SK-N-SH (cell line): ENCODE data around the gene HSD17B11. TPM values are rescaled to one million over a fixed set of nuclear protein-coding genes. Genes with fewer than 3 reads are reported as not detected.

Experiments used
- CTCF ChIA-PET: fragments of 300-600, 350-600 bp; formaldehyde crosslinking; extraction: SDS; loops from one replicate; lab custom pipeline; 2021; lab: Yijun Ruan, JAX
- POLR2A ChIA-PET: fragments of 350-600 bp; sonication (Branson Sonifier 250); formaldehyde crosslinking; extraction: SDS; loops from one replicate; lab custom pipeline; 2020; ENCODE audit warnings: antibody characterized with exemption, inconsistent platforms; lab: Yijun Ruan, JAX
- DNase-seq: peaks from one replicate; pipeline ENCODE4 v3.0.0; 2012
- H2AFZ ChIP-seq: fragments of 200-600 bp; sonication (generic); 2 replicates; pipeline ENCODE4 v1.8.1; 2016; ENCODE audit warnings: antibody characterized with exemption, mild to moderate bottlenecking, low read depth
- H3F3A ChIP-seq: fragments of 200-600 bp; sonication (generic); replicated peaks from 2 replicates; pipeline ENCODE3; 2016; ENCODE audit warnings: antibody characterized with exemption, mild to moderate bottlenecking; ENCODE audit not compliant: insufficient read depth
- H3K27ac ChIP-seq, 2 experiments: fragments of 200-500 bp in 1 of 2; fragments of 200-600 bp in 1 of 2; sonication (Bioruptor generic) in 1 of 2; sonication (generic), shearing (Covaris generic) in 1 of 2; 2 replicates each; pipeline versions ENCODE4 v1.5.1 to v1.6.1; 2014 to 2016; ENCODE audit warnings: low read depth in 2 of 2, inconsistent platforms in 1 of 2, low read length in 1 of 2, mild to moderate bottlenecking in 1 of 2, mixed read lengths in 1 of 2
- H3K27me3 ChIP-seq: fragments of 200-600 bp; sonication (generic), shearing (Covaris generic); 2 replicates; pipeline ENCODE4 v1.6.1; 2016; ENCODE audit warnings: mixed run types; ENCODE audit not compliant: insufficient read depth
- H3K36me3 ChIP-seq, 2 experiments: fragments of 200-500 bp in 1 of 2; fragments of 200-600 bp in 1 of 2; sonication (Bioruptor generic) in 1 of 2; sonication (generic) in 1 of 2; replicated peaks in 1 of 2; 2 replicates each; pipeline versions ENCODE3 to v1.5.1; 2014 to 2016; ENCODE audit warnings: low read length in 1 of 2, mild to moderate bottlenecking in 1 of 2; ENCODE audit not compliant: insufficient read depth in 2 of 2, control insufficient read depth in 1 of 2
- H3K4me1 ChIP-seq, 2 experiments: fragments of 200-500 bp in 1 of 2; fragments of 200-600 bp in 1 of 2; sonication (Bioruptor generic) in 1 of 2; sonication (generic), shearing (Covaris generic) in 1 of 2; 2 replicates each; pipeline versions ENCODE4 v1.5.1 to v1.6.1; 2014 to 2016; ENCODE audit warnings: low read depth in 1 of 2, low read length in 1 of 2, mixed run types in 1 of 2; ENCODE audit not compliant: insufficient read depth in 2 of 2, control insufficient read depth in 1 of 2
- H3K4me2 ChIP-seq: fragments of 200-600 bp; sonication (generic), shearing (Covaris generic); 2 replicates; pipeline ENCODE4 v1.6.1; 2017; ENCODE audit warnings: mixed run types
- H3K4me3 ChIP-seq, 2 experiments: fragments of 200-500 bp in 1 of 2; fragments of 200-600 bp in 1 of 2; sonication (Bioruptor generic) in 1 of 2; sonication (generic), shearing (Covaris generic) in 1 of 2; 2 replicates each; pipeline versions ENCODE4 v1.5.1 to v1.8.1; 2014 to 2016; ENCODE audit warnings: low read depth in 2 of 2, inconsistent platforms in 1 of 2, low read length in 1 of 2, mild to moderate bottlenecking in 1 of 2, mixed read lengths in 1 of 2, moderate library complexity in 1 of 2
- H3K79me2 ChIP-seq: fragments of 200-600 bp; sonication (generic); 2 replicates; pipeline ENCODE4 v1.8.1; 2017; ENCODE audit warnings: mild to moderate bottlenecking; ENCODE audit not compliant: insufficient read depth
- H3K9ac ChIP-seq: fragments of 200-600 bp; sonication (generic); 2 replicates; pipeline ENCODE4 v1.6.1; 2017; ENCODE audit warnings: mixed run types
- H3K9me2 ChIP-seq: fragments of 200-600 bp; sonication (generic); 2 replicates; pipeline ENCODE4 v1.6.1; 2017; ENCODE audit warnings: mixed run types
- H3K9me3 ChIP-seq: fragments of 200-600 bp; sonication (generic); 2 replicates; pipeline ENCODE4 v1.6.1; 2017; ENCODE audit warnings: mixed run types, mild to moderate bottlenecking, moderate library complexity
- H4K20me1 ChIP-seq: fragments of 200-600 bp; sonication (generic); 2 replicates; pipeline ENCODE4 v1.6.1; 2017; ENCODE audit warnings: mild to moderate bottlenecking, mixed run types; ENCODE audit not compliant: insufficient read depth
- CHD2 ChIP-seq: fragments of 150-350 bp; IDR thresholded peaks from 2 replicates; pipeline ENCODE4 v1.6.1; 2018; ENCODE audit warnings: low read length; ENCODE audit not compliant: partially characterized antibody
- EP300 ChIP-seq, 2 experiments: IDR thresholded peaks; 2 replicates each; pipeline versions ENCODE4 v1.4.0 to v1.6.1; 2012; ENCODE audit warnings: borderline replicate concordance in 1 of 2, low read depth in 1 of 2, low read length in 1 of 2
- EZH2phosphoT487 ChIP-seq: fragments of 200-600 bp; sonication (generic); IDR thresholded peaks from 2 replicates; pipeline ENCODE4 v1.6.1; 2017; ENCODE audit warnings: low read depth, mixed run types, mild to moderate bottlenecking, antibody characterized with exemption, moderate library complexity, borderline replicate concordance
- IRF3 ChIP-seq: fragments of 150-350 bp; IDR thresholded peaks from 2 replicates; pipeline ENCODE4 v1.6.1; 2016; ENCODE audit warnings: mild to moderate bottlenecking, low read depth, low read length
- JUND ChIP-seq: IDR thresholded peaks from 2 replicates; pipeline ENCODE4 v1.4.0; 2012
- MEF2A ChIP-seq: IDR thresholded peaks from 2 replicates; pipeline ENCODE4 v1.4.0; 2012; ENCODE audit warnings: low read depth, borderline replicate concordance
- MXI1 ChIP-seq: IDR thresholded peaks from 2 replicates; pipeline ENCODE4 v1.6.1; 2012; ENCODE audit warnings: mild to moderate bottlenecking, low read depth, low read length, improper control_type of control experiment
- RFX5 ChIP-seq: IDR thresholded peaks from 2 replicates; pipeline ENCODE4 v1.6.1; 2012; ENCODE audit warnings: mild to moderate bottlenecking, improper control_type of control experiment, low read length
- TCF12 ChIP-seq: IDR thresholded peaks from 2 replicates; pipeline ENCODE4 v1.4.0; 2012
- USF2 ChIP-seq: fragments of 150-350 bp; IDR thresholded peaks from 2 replicates; pipeline ENCODE4 v1.6.1; 2017; ENCODE audit warnings: antibody characterized with exemption, low read length, low read depth, borderline replicate concordance
- ZBTB33 ChIP-seq: IDR thresholded peaks from 2 replicates; pipeline ENCODE4 v1.4.0; 2012; ENCODE audit warnings: low read depth, borderline replicate concordance
- WGBS: methylation state at CpG from one replicate; pipeline ENCODE4 v1.1.6; 2017; ENCODE audit warnings: low lambda C conversion rate; 5-methylcytosine and 5-hydroxymethylcytosine counted together
- polyA plus RNA-seq, 3 experiments: library from polyadenylated mRNA; depleted of rRNA; stranded (reverse); fragments of >200 nt; gene quantifications; 2 replicates each; pipeline ENCODE4 v1.2.3, GENCODE V29; 2012
- TF ChIP-seq, protein P1 (sequence below): IDR thresholded peaks from 2 replicates; pipeline ENCODE4 v1.6.1; 2012; ENCODE audit warnings: mild to moderate bottlenecking, low read depth, low read length, moderate library complexity
- TF ChIP-seq, protein P2 (sequence below): fragments of 200-600 bp; sonication (generic); IDR thresholded peaks from 2 replicates; pipeline ENCODE4 v1.6.1; 2017; ENCODE audit warnings: antibody characterized with exemption, mild to moderate bottlenecking, moderate library complexity

Gene HSD17B11
- polyA plus RNA-seq, 1 of the 3 experiments (the other 2 are of a cell fraction): 13.2 TPM

- Histone ChIP-seq H3K27me3 (no peaks in the 10 kb centered on the region), H4K20me1 (no peaks in the 10 kb centered on the region), H2AFZ (no peak overlapping the region), H3K9ac (no peak overlapping the region), H3K9me3 (no peaks in the 10 kb centered on the region), H3K27ac (no peak overlapping the region), H3K4me1 (no peaks in the 10 kb centered on the region), H3K4me3 (no peak overlapping the region), H3K36me3 (peaks cover 4 to 26% of the 10 kb centered on the region in 2 experiments), H3K9me2 (no peaks in the 10 kb centered on the region)
- no peak for DNase-seq
- CTCF ChIA-PET: interaction anchor here (0.8 to 1.6 kb wide), 3 partner anchors 41 to 84 kb away, joined by 3 to 4 read pairs (median 4); no protein-coding TSS in a partner anchor
- TF ChIP-seq, protein P1, sequence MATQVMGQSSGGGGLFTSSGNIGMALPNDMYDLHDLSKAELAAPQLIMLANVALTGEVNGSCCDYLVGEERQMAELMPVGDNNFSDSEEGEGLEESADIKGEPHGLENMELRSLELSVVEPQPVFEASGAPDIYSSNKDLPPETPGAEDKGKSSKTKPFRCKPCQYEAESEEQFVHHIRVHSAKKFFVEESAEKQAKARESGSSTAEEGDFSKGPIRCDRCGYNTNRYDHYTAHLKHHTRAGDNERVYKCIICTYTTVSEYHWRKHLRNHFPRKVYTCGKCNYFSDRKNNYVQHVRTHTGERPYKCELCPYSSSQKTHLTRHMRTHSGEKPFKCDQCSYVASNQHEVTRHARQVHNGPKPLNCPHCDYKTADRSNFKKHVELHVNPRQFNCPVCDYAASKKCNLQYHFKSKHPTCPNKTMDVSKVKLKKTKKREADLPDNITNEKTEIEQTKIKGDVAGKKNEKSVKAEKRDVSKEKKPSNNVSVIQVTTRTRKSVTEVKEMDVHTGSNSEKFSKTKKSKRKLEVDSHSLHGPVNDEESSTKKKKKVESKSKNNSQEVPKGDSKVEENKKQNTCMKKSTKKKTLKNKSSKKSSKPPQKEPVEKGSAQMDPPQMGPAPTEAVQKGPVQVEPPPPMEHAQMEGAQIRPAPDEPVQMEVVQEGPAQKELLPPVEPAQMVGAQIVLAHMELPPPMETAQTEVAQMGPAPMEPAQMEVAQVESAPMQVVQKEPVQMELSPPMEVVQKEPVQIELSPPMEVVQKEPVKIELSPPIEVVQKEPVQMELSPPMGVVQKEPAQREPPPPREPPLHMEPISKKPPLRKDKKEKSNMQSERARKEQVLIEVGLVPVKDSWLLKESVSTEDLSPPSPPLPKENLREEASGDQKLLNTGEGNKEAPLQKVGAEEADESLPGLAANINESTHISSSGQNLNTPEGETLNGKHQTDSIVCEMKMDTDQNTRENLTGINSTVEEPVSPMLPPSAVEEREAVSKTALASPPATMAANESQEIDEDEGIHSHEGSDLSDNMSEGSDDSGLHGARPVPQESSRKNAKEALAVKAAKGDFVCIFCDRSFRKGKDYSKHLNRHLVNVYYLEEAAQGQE: no peak
- TF ChIP-seq EP300 (IDR thresholded peaks at IDR 0.05; ENCODE audit: borderline replicate concordance in 1 of 2, low read depth in 1 of 2, low read length in 1 of 2) (no peak), TCF12 (no peak), JUND (no peak), IRF3 (no peak), RFX5 (no peak), EZH2phosphoT487 (no peak)
- TF ChIP-seq, protein P2, sequence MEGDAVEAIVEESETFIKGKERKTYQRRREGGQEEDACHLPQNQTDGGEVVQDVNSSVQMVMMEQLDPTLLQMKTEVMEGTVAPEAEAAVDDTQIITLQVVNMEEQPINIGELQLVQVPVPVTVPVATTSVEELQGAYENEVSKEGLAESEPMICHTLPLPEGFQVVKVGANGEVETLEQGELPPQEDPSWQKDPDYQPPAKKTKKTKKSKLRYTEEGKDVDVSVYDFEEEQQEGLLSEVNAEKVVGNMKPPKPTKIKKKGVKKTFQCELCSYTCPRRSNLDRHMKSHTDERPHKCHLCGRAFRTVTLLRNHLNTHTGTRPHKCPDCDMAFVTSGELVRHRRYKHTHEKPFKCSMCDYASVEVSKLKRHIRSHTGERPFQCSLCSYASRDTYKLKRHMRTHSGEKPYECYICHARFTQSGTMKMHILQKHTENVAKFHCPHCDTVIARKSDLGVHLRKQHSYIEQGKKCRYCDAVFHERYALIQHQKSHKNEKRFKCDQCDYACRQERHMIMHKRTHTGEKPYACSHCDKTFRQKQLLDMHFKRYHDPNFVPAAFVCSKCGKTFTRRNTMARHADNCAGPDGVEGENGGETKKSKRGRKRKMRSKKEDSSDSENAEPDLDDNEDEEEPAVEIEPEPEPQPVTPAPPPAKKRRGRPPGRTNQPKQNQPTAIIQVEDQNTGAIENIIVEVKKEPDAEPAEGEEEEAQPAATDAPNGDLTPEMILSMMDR: no peak
- TF ChIP-seq, all 33 proteins: peak for 0
- WGBS: 92% methylated on average over 2 of the region's 2 CpGs
- no peak overlapping the region for H3K4me2 ChIP-seq
- peaks cover 70% of the 10 kb centered on the region for H3K79me2 ChIP-seq
- H3F3A ChIP-seq: peaks cover 7% of the 10 kb centered on the region
- POLR2A ChIA-PET: interaction anchor here (0.6 kb wide), 2 partner anchors 318 to 377 kb away, joined by 4 to 6 read pairs; no protein-coding TSS in a partner anchor
Measured at GRCh38 chr4:87382116-87382515, 8.9 kb downstream of the HSD17B11 start.

GRCh38 chr4:87377816-87378215, 13.2 kb downstream of the HSD17B11 start:
- Histone ChIP-seq H3K79me2 (peaks cover 46% of the 10 kb centered on the region), H2AFZ (no peak overlapping the region), H3K27ac (no peak overlapping the region), H3K27me3 (no peaks in the 10 kb centered on the region), H4K20me1 (no peaks in the 10 kb centered on the region), H3K9ac (no peak overlapping the region), H3K9me3 (no peaks in the 10 kb centered on the region), H3K4me2 (no peak overlapping the region), H3F3A (peaks cover 17% of the 10 kb centered on the region), H3K4me3 (no peak overlapping the region), H3K9me2 (no peaks in the 10 kb centered on the region), H3K4me1 (no peaks in the 10 kb centered on the region), H3K36me3 (peaks cover 8 to 34% of the 10 kb centered on the region in 2 experiments)
- ChIA-PET CTCF (interaction anchor here (1.1 to 4.2 kb wide), 4 partner anchors 11 to 227 kb away, joined by 4 to 53 read pairs (median 8); partner anchors contain the start of gene HSD17B11), POLR2A (no interaction called here)
- no peak for TF ChIP-seq CHD2
- TF ChIP-seq USF2: no peak
- no peak for TF ChIP-seq MEF2A
- no peak for TF ChIP-seq IRF3
- no peak for TF ChIP-seq MXI1
- no peak for TF ChIP-seq ZBTB33
- TF ChIP-seq EP300 (IDR thresholded peaks at IDR 0.05; ENCODE audit: borderline replicate concordance in 1 of 2, low read depth in 1 of 2, low read length in 1 of 2): no peak
- no peak for DNase-seq
- WGBS: 94% methylated on average over 2 of the region's 2 CpGs
